ENCODE results near the gene SLC16A7.

SLC16A7 gene

DNA sequence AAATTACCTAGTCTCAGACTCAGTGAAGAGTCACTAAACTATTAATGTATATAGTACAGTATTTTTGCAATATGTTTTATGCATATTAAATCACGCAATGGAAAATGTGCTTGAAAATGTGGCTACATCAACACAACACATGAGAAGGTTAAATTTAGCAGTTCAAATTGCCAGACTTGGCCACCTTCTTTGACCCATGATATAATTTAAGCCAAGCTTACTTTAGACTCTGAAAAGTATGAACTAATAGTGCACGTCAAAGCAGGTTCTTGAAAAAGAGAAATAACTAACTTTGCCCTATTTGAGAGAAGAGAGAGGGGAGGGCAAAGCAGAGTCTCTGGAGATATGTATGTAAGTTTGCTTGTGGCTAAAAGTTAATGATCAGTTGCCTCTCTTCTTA is 68.7 kb downstream of the SLC16A7 start:
- no peak for ATAC-seq
- TF ChIP-seq TCF4 (CRISPR knock-in tag; IDR thresholded peaks at IDR 0.05; ENCODE audit: borderline replicate concordance) (no peak), SNAI2 (CRISPR knock-in tag; IDR thresholded peaks at IDR 0.05) (no peak), OSR1 (CRISPR knock-in tag; IDR thresholded peaks at IDR 0.05) (no peak), ZNF8 (CRISPR knock-in tag; IDR thresholded peaks at IDR 0.05) (no peak), ISL1 (CRISPR knock-in tag; IDR thresholded peaks at IDR 0.05) (no peak), RARB (CRISPR knock-in tag; IDR thresholded peaks at IDR 0.05) (no peak), ZC3H10 (CRISPR knock-in tag; IDR thresholded peaks at IDR 0.05) (no peak), TOX (CRISPR knock-in tag; IDR thresholded peaks at IDR 0.05; ENCODE audit: borderline replicate concordance) (no peak), CSDC2 (CRISPR knock-in tag; IDR thresholded peaks at IDR 0.05) (no peak), ZNF70 (CRISPR knock-in tag; IDR thresholded peaks at IDR 0.05) (no peak), GLIS3 (CRISPR knock-in tag; IDR thresholded peaks at IDR 0.05) (no peak), ZNF565 (CRISPR knock-in tag; conservative IDR thresholded peaks at IDR 0.05; ENCODE audit: low read depth) (no peak)
- TF ChIP-seq, protein P1, sequence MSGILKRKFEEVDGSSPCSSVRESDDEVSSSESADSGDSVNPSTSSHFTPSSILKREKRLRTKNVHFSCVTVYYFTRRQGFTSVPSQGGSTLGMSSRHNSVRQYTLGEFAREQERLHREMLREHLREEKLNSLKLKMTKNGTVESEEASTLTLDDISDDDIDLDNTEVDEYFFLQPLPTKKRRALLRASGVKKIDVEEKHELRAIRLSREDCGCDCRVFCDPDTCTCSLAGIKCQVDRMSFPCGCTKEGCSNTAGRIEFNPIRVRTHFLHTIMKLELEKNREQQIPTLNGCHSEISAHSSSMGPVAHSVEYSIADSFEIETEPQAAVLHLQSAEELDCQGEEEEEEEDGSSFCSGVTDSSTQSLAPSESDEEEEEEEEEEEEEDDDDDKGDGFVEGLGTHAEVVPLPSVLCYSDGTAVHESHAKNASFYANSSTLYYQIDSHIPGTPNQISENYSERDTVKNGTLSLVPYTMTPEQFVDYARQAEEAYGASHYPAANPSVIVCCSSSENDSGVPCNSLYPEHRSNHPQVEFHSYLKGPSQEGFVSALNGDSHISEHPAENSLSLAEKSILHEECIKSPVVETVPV (CRISPR knock-in tag; IDR thresholded peaks at IDR 0.05), result no peak
- TF ChIP-seq, protein P2, sequence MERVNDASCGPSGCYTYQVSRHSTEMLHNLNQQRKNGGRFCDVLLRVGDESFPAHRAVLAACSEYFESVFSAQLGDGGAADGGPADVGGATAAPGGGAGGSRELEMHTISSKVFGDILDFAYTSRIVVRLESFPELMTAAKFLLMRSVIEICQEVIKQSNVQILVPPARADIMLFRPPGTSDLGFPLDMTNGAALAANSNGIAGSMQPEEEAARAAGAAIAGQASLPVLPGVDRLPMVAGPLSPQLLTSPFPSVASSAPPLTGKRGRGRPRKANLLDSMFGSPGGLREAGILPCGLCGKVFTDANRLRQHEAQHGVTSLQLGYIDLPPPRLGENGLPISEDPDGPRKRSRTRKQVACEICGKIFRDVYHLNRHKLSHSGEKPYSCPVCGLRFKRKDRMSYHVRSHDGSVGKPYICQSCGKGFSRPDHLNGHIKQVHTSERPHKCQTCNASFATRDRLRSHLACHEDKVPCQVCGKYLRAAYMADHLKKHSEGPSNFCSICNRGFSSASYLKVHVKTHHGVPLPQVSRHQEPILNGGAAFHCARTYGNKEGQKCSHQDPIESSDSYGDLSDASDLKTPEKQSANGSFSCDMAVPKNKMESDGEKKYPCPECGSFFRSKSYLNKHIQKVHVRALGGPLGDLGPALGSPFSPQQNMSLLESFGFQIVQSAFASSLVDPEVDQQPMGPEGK (CRISPR knock-in tag; IDR thresholded peaks at IDR 0.05; ENCODE audit: borderline replicate concordance), result no peak

DNA sequence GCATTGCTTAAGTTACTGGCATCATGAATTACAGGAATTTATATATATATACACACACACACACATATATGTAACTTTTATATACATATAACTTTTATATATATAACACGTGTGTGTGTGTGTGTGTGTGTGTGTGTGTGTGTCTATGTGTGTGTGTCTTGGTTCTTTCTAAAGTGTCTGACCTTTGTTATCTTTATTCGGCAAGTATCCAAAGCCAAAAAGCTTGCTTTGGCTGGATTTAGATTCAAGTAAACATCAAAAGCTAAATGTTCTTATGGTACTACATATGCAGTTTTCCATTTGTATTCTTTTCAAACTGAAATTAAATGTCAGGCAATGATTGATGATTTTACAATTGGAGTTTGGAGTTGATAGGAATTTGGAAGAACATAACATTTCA is 69.9 kb downstream of the SLC16A7 start:
- TF ChIP-seq ZNF565 (CRISPR knock-in tag; conservative IDR thresholded peaks at IDR 0.05; ENCODE audit: low read depth) (no peak), OSR1 (CRISPR knock-in tag; IDR thresholded peaks at IDR 0.05) (no peak), ARNTL (CRISPR knock-in tag; IDR thresholded peaks at IDR 0.05; ENCODE audit: borderline replicate concordance, low read depth) (no peak), TOX (CRISPR knock-in tag; IDR thresholded peaks at IDR 0.05; ENCODE audit: borderline replicate concordance) (no peak), ZFP30 (CRISPR knock-in tag; IDR thresholded peaks at IDR 0.05) (no peak), PPARA (CRISPR knock-in tag; IDR thresholded peaks at IDR 0.05; ENCODE audit: borderline replicate concordance) (no peak), ZNF70 (CRISPR knock-in tag; IDR thresholded peaks at IDR 0.05) (no peak)
- TF ChIP-seq, protein P1 (CRISPR knock-in tag; IDR thresholded peaks at IDR 0.05), result no peak
- TF ChIP-seq, protein P3, sequence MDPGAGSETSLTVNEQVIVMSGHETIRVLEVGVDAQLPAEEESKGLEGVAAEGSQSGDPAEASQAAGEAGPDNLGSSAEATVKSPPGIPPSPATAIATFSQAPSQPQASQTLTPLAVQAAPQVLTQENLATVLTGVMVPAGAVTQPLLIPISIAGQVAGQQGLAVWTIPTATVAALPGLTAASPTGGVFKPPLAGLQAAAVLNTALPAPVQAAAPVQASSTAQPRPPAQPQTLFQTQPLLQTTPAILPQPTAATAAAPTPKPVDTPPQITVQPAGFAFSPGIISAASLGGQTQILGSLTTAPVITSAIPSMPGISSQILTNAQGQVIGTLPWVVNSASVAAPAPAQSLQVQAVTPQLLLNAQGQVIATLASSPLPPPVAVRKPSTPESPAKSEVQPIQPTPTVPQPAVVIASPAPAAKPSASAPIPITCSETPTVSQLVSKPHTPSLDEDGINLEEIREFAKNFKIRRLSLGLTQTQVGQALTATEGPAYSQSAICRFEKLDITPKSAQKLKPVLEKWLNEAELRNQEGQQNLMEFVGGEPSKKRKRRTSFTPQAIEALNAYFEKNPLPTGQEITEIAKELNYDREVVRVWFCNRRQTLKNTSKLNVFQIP (CRISPR knock-in tag; IDR thresholded peaks at IDR 0.05; ENCODE audit: borderline replicate concordance, low read depth), result no peak
- no peak for ATAC-seq

DNA sequence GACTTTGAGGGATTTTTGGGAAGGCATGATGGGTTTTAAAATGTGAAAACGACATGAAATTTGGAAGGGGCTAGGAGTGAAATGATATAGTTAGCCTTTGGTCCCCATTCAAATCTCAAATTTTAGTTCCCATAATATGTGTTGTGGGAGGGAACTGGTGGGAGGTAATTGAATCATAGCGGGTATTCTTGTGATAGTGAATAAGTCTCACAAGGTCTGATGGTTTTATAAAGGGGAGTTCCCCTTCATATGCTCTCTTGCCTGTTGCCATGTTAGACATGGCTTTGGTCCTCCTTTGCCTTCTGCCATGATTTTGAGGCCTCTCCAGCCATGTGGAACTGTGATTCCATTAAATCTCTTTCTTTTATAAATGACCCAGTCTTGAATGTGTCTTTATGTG is 72.8 kb downstream of the SLC16A7 start:
- TF ChIP-seq, protein P1 (CRISPR knock-in tag; IDR thresholded peaks at IDR 0.05), result no peak
- no peak for TF ChIP-seq ZNF565 (CRISPR knock-in tag; conservative IDR thresholded peaks at IDR 0.05; ENCODE audit: low read depth)
- ATAC-seq, result no peak

DNA sequence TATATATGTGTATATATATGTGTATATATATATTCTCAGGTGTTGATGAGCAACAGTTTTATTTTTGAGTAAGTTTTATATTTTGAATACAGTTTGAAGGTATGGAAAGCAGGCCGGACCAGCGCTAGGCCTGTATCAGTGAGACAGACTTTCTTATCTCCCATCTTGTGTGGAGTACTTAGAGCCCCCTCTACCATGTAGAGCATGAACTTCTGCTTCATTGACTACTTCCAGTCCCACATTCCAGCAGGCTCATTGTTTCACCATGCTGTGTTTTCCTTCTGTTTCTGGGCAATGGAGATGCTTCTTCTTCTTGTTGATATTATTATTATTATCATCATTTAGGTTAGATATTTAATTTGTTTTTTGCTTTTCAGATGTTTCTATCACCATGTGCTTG is 76.4 kb downstream of the SLC16A7 start:
- no peak for ATAC-seq
- TF ChIP-seq CSDC2 (CRISPR knock-in tag; IDR thresholded peaks at IDR 0.05) (no peak), ZFP3 (CRISPR knock-in tag; IDR thresholded peaks at IDR 0.05) (no peak), TOX (CRISPR knock-in tag; IDR thresholded peaks at IDR 0.05; ENCODE audit: borderline replicate concordance) (no peak), TCF4 (CRISPR knock-in tag; IDR thresholded peaks at IDR 0.05; ENCODE audit: borderline replicate concordance) (no peak), SNAI2 (CRISPR knock-in tag; IDR thresholded peaks at IDR 0.05) (no peak), ZNF70 (CRISPR knock-in tag; IDR thresholded peaks at IDR 0.05) (no peak), ZFP30 (CRISPR knock-in tag; IDR thresholded peaks at IDR 0.05) (no peak), ZC3H10 (CRISPR knock-in tag; IDR thresholded peaks at IDR 0.05) (no peak), GLIS3 (CRISPR knock-in tag; IDR thresholded peaks at IDR 0.05) (no peak), PPARA (CRISPR knock-in tag; IDR thresholded peaks at IDR 0.05; ENCODE audit: borderline replicate concordance) (no peak)
- TF ChIP-seq, protein P2 (CRISPR knock-in tag; IDR thresholded peaks at IDR 0.05; ENCODE audit: borderline replicate concordance), result no peak
